HCT116 (cell line): Measurements from ENCODE around the gene VAMP7.

ENCODE experiments used
- EZH2 ChIP-seq: fragments of 200-600 bp; sonication (generic); IDR thresholded peaks from 2 replicates; pipeline ENCODE4 v1.6.1; 2017; ENCODE audit warnings: antibody characterized with exemption, mixed run types
- POLR2A ChIP-seq: IDR thresholded peaks from 2 replicates; pipeline ENCODE4 v1.7.0; 2011; ENCODE audit warnings: borderline replicate concordance; ENCODE audit not compliant: insufficient read depth, insufficient read length; ENCODE audit errors: extremely low read depth
- REST ChIP-seq: IDR thresholded peaks from 2 replicates; pipeline ENCODE4 v1.6.1; 2012; ENCODE audit warnings: low read depth
- SIN3A ChIP-seq: IDR thresholded peaks from 2 replicates; pipeline ENCODE4 v1.6.1; 2012; ENCODE audit warnings: low read depth
- ZBTB33 ChIP-seq: IDR thresholded peaks from 2 replicates; pipeline ENCODE4 v1.6.1; 2011; ENCODE audit warnings: mild to moderate bottlenecking, low read length, moderate library complexity; ENCODE audit not compliant: insufficient replicate concordance; ENCODE audit errors: extremely low read depth
- TF ChIP-seq, protein P1 (sequence below), 3 experiments: fragments of 200-600 bp in 1 of 3; sonication (generic) in 1 of 3; IDR thresholded peaks in 2 of 3; conservative IDR thresholded peaks in 1 of 3; 2 replicates each; pipeline ENCODE4 v1.5.1; 2012 to 2017; ENCODE audit warnings: low read depth in 2 of 3, low read length in 2 of 3, antibody characterized with exemption in 1 of 3, borderline replicate concordance in 1 of 3, control low read depth in 1 of 3, mild to moderate bottlenecking in 1 of 3, mixed read lengths in 1 of 3, mixed run types in 1 of 3, moderate library complexity in 1 of 3; ENCODE audit not compliant: insufficient read depth in 1 of 3

- TF ChIP-seq EZH2 (no peak), ZBTB33 (no peak), SIN3A (no peak), POLR2A (no peak), REST (no peak)
- TF ChIP-seq, protein P1, sequence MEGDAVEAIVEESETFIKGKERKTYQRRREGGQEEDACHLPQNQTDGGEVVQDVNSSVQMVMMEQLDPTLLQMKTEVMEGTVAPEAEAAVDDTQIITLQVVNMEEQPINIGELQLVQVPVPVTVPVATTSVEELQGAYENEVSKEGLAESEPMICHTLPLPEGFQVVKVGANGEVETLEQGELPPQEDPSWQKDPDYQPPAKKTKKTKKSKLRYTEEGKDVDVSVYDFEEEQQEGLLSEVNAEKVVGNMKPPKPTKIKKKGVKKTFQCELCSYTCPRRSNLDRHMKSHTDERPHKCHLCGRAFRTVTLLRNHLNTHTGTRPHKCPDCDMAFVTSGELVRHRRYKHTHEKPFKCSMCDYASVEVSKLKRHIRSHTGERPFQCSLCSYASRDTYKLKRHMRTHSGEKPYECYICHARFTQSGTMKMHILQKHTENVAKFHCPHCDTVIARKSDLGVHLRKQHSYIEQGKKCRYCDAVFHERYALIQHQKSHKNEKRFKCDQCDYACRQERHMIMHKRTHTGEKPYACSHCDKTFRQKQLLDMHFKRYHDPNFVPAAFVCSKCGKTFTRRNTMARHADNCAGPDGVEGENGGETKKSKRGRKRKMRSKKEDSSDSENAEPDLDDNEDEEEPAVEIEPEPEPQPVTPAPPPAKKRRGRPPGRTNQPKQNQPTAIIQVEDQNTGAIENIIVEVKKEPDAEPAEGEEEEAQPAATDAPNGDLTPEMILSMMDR (IDR thresholded peaks at IDR 0.05 in 2 of 3, conservative IDR thresholded peaks at IDR 0.05 in 1 of 3; ENCODE audit: borderline replicate concordance in 1 of 3, insufficient read depth in 1 of 3, low read depth in 2 of 3, low read length in 2 of 3) = no peak
Measured at GRCh38 chrX:155900765-155901164, 19.6 kb downstream of the VAMP7 start.
